ENCODE results near the gene TNFRSF1B.

TNFRSF1B gene

DNA sequence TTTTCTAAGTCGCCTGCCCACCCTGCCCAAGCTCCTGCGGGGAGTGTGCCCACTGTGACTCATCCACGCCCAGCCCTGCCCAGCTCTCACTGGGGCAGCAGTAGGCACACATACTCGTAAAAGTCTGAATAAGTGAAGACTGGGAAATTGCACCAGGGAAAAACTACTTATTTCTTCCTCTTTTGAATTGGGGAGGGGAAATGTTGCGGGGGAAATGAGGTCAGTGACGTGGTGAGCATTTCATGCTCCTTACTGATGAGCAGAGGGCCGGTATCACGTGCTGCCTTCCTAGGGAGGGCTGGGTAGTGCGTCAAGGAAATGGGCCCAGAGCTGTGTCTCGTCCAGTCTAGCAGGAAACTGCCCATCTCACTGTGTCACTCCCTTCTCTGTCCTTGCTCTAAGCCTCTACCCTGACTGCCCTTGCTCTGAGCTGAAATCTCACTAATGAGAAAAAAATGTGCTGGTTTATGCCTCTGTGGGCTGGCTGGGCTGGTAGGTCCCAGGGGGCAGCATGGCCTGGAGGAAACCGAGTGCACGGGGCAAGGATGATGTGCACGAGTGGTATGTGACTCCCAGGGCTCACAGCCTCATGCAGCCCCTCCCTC, 13.5 kb upstream of the TNFRSF1B start:
- H3K36me3 ChIP-seq (ENCODE audit: control insufficient read depth in 1 of 2, insufficient read depth in 2 of 2, low read length in 2 of 2) = no peaks in the 10 kb centered on the region
- no peak overlapping the region for H2AFZ ChIP-seq (ENCODE audit: insufficient read depth, low read length, poor library complexity)
- no peak overlapping the region for H3K4ac ChIP-seq (ENCODE audit: low read depth, low read length)
- H3K27ac ChIP-seq (ENCODE audit: low read depth, low read length) = peak overlapping the region; percentile 78
- H2BK5ac ChIP-seq (ENCODE audit: low read depth, low read length, poor library complexity) = peak overlapping the region; percentile 65
- peak overlapping the region; percentile 28 for H3K14ac ChIP-seq (ENCODE audit: low read length)
- H3K9me3 ChIP-seq (ENCODE audit: insufficient read depth, low read depth, low read length) = peaks cover 5% of the 10 kb centered on the region
- H3K79me1 ChIP-seq (ENCODE audit: low read length) = peaks cover 6% of the 10 kb centered on the region
- peak overlapping the region; percentile 64 for H2AK5ac ChIP-seq (ENCODE audit: low read length)
- H3K4me1 ChIP-seq (ENCODE audit: control insufficient read depth in 1 of 2, insufficient read depth in 2 of 2, low read length in 2 of 2) = peaks cover 7% of the 10 kb centered on the region in 2 experiments
- no peak overlapping the region for H3K4me3 ChIP-seq (ENCODE audit: low read depth, low read length)
- no peaks in the 10 kb centered on the region for H3K27me3 ChIP-seq (ENCODE audit: insufficient read depth, low read length)
- peak overlapping the region; percentile 67 for H2BK120ac ChIP-seq (ENCODE audit: insufficient read depth, low read length, poor library complexity)
- no peak overlapping the region for H3K9ac ChIP-seq (ENCODE audit: low read length)
- peak overlapping the region; percentile 39 for H4K8ac ChIP-seq (ENCODE audit: low read depth, low read length)
- H3K23ac ChIP-seq (ENCODE audit: low read length) = no peak overlapping the region
- peak; percentile 96 to 97 for DNase-seq
- H2BK12ac ChIP-seq (ENCODE audit: low read length) = peak overlapping the region; percentile 80
- H3K4me2 ChIP-seq (ENCODE audit: low read length) = no peak overlapping the region
- H3K18ac ChIP-seq (ENCODE audit: low read length) = peak overlapping the region; percentile 25
- peak overlapping the region; percentile 84 for H4K91ac ChIP-seq (ENCODE audit: low read depth, low read length)
- H3K79me2 ChIP-seq (ENCODE audit: control insufficient read depth, insufficient read depth, low read length, poor library complexity) = peaks cover 1% of the 10 kb centered on the region
- no CpG with 5 or more reads among the region's 13 CpGs for WGBS (ENCODE audit: extremely low coverage, insufficient coverage, insufficient read length)
- no peak overlapping the region for H4K12ac ChIP-seq (ENCODE audit: low read depth, low read length)

- H3K79me1 ChIP-seq (ENCODE audit: low read length) = peaks cover 12% of the 10 kb centered on the region
- H4K8ac ChIP-seq (ENCODE audit: low read depth, low read length) = no peak overlapping the region
- no peak overlapping the region for H3K9ac ChIP-seq (ENCODE audit: low read length)
- H3K18ac ChIP-seq (ENCODE audit: low read length) = no peak overlapping the region
- peaks cover 5% of the 10 kb centered on the region for H3K9me3 ChIP-seq (ENCODE audit: insufficient read depth, low read depth, low read length)
- H2AFZ ChIP-seq (ENCODE audit: insufficient read depth, low read length, poor library complexity) = no peak overlapping the region
- no peak overlapping the region for H3K27ac ChIP-seq (ENCODE audit: low read depth, low read length)
- H3K4me1 ChIP-seq (ENCODE audit: control insufficient read depth in 1 of 2, insufficient read depth in 2 of 2, low read length in 2 of 2) = peaks cover 8 to 12% of the 10 kb centered on the region in 2 experiments
- no peak overlapping the region for H3K4ac ChIP-seq (ENCODE audit: low read depth, low read length)
- H3K4me3 ChIP-seq (ENCODE audit: low read depth, low read length) = no peak overlapping the region
- WGBS (ENCODE audit: extremely low coverage, insufficient coverage, insufficient read length) = no CpG with 5 or more reads among the region's 2 CpGs
- H3K23ac ChIP-seq (ENCODE audit: low read length) = no peak overlapping the region
- no peak overlapping the region for H3K14ac ChIP-seq (ENCODE audit: low read length)
- no peak overlapping the region for H4K12ac ChIP-seq (ENCODE audit: low read depth, low read length)
- H4K91ac ChIP-seq (ENCODE audit: low read depth, low read length) = peak overlapping the region; percentile 32
- no peak overlapping the region for H2BK120ac ChIP-seq (ENCODE audit: insufficient read depth, low read length, poor library complexity)
- DNase-seq = no peak
- no peak overlapping the region for H2BK12ac ChIP-seq (ENCODE audit: low read length)
- H2AK5ac ChIP-seq (ENCODE audit: low read length) = no peak overlapping the region
- H3K36me3 ChIP-seq (ENCODE audit: control insufficient read depth in 1 of 2, insufficient read depth in 2 of 2, low read length in 2 of 2) = no peaks in the 10 kb centered on the region
- peaks cover 1% of the 10 kb centered on the region for H3K79me2 ChIP-seq (ENCODE audit: control insufficient read depth, insufficient read depth, low read length, poor library complexity)
- H3K4me2 ChIP-seq (ENCODE audit: low read length) = no peak overlapping the region
- H2BK5ac ChIP-seq (ENCODE audit: low read depth, low read length, poor library complexity) = no peak overlapping the region
- no peaks in the 10 kb centered on the region for H3K27me3 ChIP-seq (ENCODE audit: insufficient read depth, low read length)
These were observed 11.5 kb upstream of the TNFRSF1B start for GRCh38 chr1:12155328-12155727.

GRCh38 chr1:12157366-12158231, 9.2 kb upstream of the TNFRSF1B start:
- H3K14ac ChIP-seq (ENCODE audit: low read length) = peak overlapping the region; percentile 30
- no CpG with 5 or more reads among the region's 10 CpGs for WGBS (ENCODE audit: extremely low coverage, insufficient coverage, insufficient read length)
- H3K4me2 ChIP-seq (ENCODE audit: low read length) = no peak overlapping the region
- H3K9ac ChIP-seq (ENCODE audit: low read length) = no peak overlapping the region
- H3K79me1 ChIP-seq (ENCODE audit: low read length) = peaks cover 16% of the 10 kb centered on the region
- no peak overlapping the region for H2AFZ ChIP-seq (ENCODE audit: insufficient read depth, low read length, poor library complexity)
- H3K36me3 ChIP-seq (ENCODE audit: control insufficient read depth in 1 of 2, insufficient read depth in 2 of 2, low read length in 2 of 2) = no peaks in the 10 kb centered on the region
- H3K23ac ChIP-seq (ENCODE audit: low read length) = no peak overlapping the region
- no peak overlapping the region for H2BK5ac ChIP-seq (ENCODE audit: low read depth, low read length, poor library complexity)
- no peak overlapping the region for H3K18ac ChIP-seq (ENCODE audit: low read length)
- DNase-seq = peak in 1 of 2 donors; percentile 47
- H4K12ac ChIP-seq (ENCODE audit: low read depth, low read length) = no peak overlapping the region
- H3K27ac ChIP-seq (ENCODE audit: low read depth, low read length) = no peak overlapping the region
- H4K91ac ChIP-seq (ENCODE audit: low read depth, low read length) = peak overlapping the region; percentile 57
- H3K9me3 ChIP-seq (ENCODE audit: insufficient read depth, low read depth, low read length) = peaks cover 5% of the 10 kb centered on the region
- no peak overlapping the region for H2BK12ac ChIP-seq (ENCODE audit: low read length)
- peaks cover 19 to 29% of the 10 kb centered on the region in 2 experiments for H3K4me1 ChIP-seq (ENCODE audit: control insufficient read depth in 1 of 2, insufficient read depth in 2 of 2, low read length in 2 of 2)
- no peak overlapping the region for H2BK120ac ChIP-seq (ENCODE audit: insufficient read depth, low read length, poor library complexity)
- H2AK5ac ChIP-seq (ENCODE audit: low read length) = no peak overlapping the region
- H3K4ac ChIP-seq (ENCODE audit: low read depth, low read length) = no peak overlapping the region
- peaks cover 1% of the 10 kb centered on the region for H3K79me2 ChIP-seq (ENCODE audit: control insufficient read depth, insufficient read depth, low read length, poor library complexity)
- H4K8ac ChIP-seq (ENCODE audit: low read depth, low read length) = no peak overlapping the region
- H3K4me3 ChIP-seq (ENCODE audit: low read depth, low read length) = no peak overlapping the region
- no peaks in the 10 kb centered on the region for H3K27me3 ChIP-seq (ENCODE audit: insufficient read depth, low read length)

- H3K27ac ChIP-seq (ENCODE audit: low read depth, low read length) = no peak overlapping the region
- H2BK120ac ChIP-seq (ENCODE audit: insufficient read depth, low read length, poor library complexity) = peak overlapping the region; percentile 74
- peak overlapping the region; percentile 78 for H2AK5ac ChIP-seq (ENCODE audit: low read length)
- no CpG with 5 or more reads among the region's 22 CpGs for WGBS (ENCODE audit: extremely low coverage, insufficient coverage, insufficient read length)
- H4K91ac ChIP-seq (ENCODE audit: low read depth, low read length) = peak overlapping the region; percentile 84
- peak overlapping the region; percentile 61 for H4K8ac ChIP-seq (ENCODE audit: low read depth, low read length)
- no peak overlapping the region for H3K4me2 ChIP-seq (ENCODE audit: low read length)
- H3K79me2 ChIP-seq (ENCODE audit: control insufficient read depth, insufficient read depth, low read length, poor library complexity) = no peaks in the 10 kb centered on the region
- peak overlapping the region; percentile 76 for H3K14ac ChIP-seq (ENCODE audit: low read length)
- H3K36me3 ChIP-seq (ENCODE audit: control insufficient read depth in 1 of 2, insufficient read depth in 2 of 2, low read length in 2 of 2) = no peaks in the 10 kb centered on the region
- H2AFZ ChIP-seq (ENCODE audit: insufficient read depth, low read length, poor library complexity) = no peak overlapping the region
- H3K4me1 ChIP-seq (ENCODE audit: control insufficient read depth in 1 of 2, insufficient read depth in 2 of 2, low read length in 2 of 2) = peaks cover 15 to 25% of the 10 kb centered on the region in 2 experiments
- no peak overlapping the region for H3K9ac ChIP-seq (ENCODE audit: low read length)
- H3K27me3 ChIP-seq (ENCODE audit: insufficient read depth, low read length) = no peaks in the 10 kb centered on the region
- H3K18ac ChIP-seq (ENCODE audit: low read length) = peak overlapping the region; percentile 47
- peak overlapping the region; percentile 13 for H3K4ac ChIP-seq (ENCODE audit: low read depth, low read length)
- no peak overlapping the region for H3K4me3 ChIP-seq (ENCODE audit: low read depth, low read length)
- peaks cover 14% of the 10 kb centered on the region for H3K79me1 ChIP-seq (ENCODE audit: low read length)
- H4K12ac ChIP-seq (ENCODE audit: low read depth, low read length) = no peak overlapping the region
- peak overlapping the region; percentile 35 for H2BK5ac ChIP-seq (ENCODE audit: low read depth, low read length, poor library complexity)
- H3K9me3 ChIP-seq (ENCODE audit: insufficient read depth, low read depth, low read length) = peaks cover 5% of the 10 kb centered on the region
- no peak for DNase-seq
- H3K23ac ChIP-seq (ENCODE audit: low read length) = no peak overlapping the region
- peak overlapping the region; percentile 92 for H2BK12ac ChIP-seq (ENCODE audit: low read length)
These were observed 8.3 kb upstream of the TNFRSF1B start for GRCh38 chr1:12158357-12159092.
